GM18870 (cell line): ENCODE data around the gene BCL2L1.

Source experiments
- ATAC-seq: cut with Tn5 transposase; IDR thresholded peaks from one replicate; pipeline ENCODE4 v1.9.1; 2021; ENCODE audit warnings: moderate library complexity; ENCODE audit not compliant: unreplicated experiment

BCL2L1 gene

GRCh38 chr20:31731321-31731717 is 8.7 kb upstream of the BCL2L1 start:
- no peak for ATAC-seq

GRCh38 chr20:31723319-31724078 is 831 bp upstream of the BCL2L1 start:
- peak; percentile 71 for ATAC-seq

- peak; percentile 21 for ATAC-seq
Observed at GRCh38 chr20:31723069-31723318, 326 bp upstream of the BCL2L1 start.

GRCh38 chr20:31721408-31722256 is 1.0 kb downstream of the BCL2L1 start:
- ATAC-seq, result no peak

GRCh38 chr20:31720486-31721407 is 1.9 kb downstream of the BCL2L1 start:
- no peak for ATAC-seq

GRCh38 chr20:31719644-31720485 is 2.8 kb downstream of the BCL2L1 start:
- ATAC-seq, result no peak

- ATAC-seq, result no peak
Observed at GRCh38 chr20:31718952-31719643, 3.6 kb downstream of the BCL2L1 start.

- peak; percentile 49 for ATAC-seq
Observed at GRCh38 chr20:31717478-31718201, 5.0 kb downstream of the BCL2L1 start.

- ATAC-seq, result peak; percentile 4
Observed at GRCh38 chr20:31716818-31717477, 5.7 kb downstream of the BCL2L1 start.

- no peak for ATAC-seq
Observed at GRCh38 chr20:31716351-31716750, 6.3 kb downstream of the BCL2L1 start.

- no peak for ATAC-seq
Observed at GRCh38 chr20:31715766-31716165, 6.9 kb downstream of the BCL2L1 start.

- no peak for ATAC-seq
Observed at GRCh38 chr20:31713312-31714273, 9.1 kb downstream of the BCL2L1 start.

- no peak for ATAC-seq
Observed at GRCh38 chr20:31712564-31713311, 9.9 kb downstream of the BCL2L1 start.

GRCh38 chr20:31712112-31712553 is 10.5 kb downstream of the BCL2L1 start:
- ATAC-seq, result no peak

GRCh38 chr20:31711179-31712111 is 11.2 kb downstream of the BCL2L1 start:
- ATAC-seq, result no peak
